ENCODE data around the gene ACTR3C. TPM values are rescaled to one million over a fixed set of nuclear protein-coding genes. Genes with fewer than 3 reads are reported as not detected.

ACTR3C gene
- polyA plus RNA-seq, 1 donor = 1.3 TPM

Other genes starting within 250 kb of the ACTR3C start
- gene LRRC61, start 190 bp downstream of the ACTR3C start, polyA plus RNA-seq (ENCODE audit: insufficient read length) = 11.3 TPM
- 60.4 TPM for gene RARRES2, start 18.1 kb upstream of the ACTR3C start, polyA plus RNA-seq (ENCODE audit: insufficient read length)
- 90.2 TPM for gene REPIN1, start 45.3 kb upstream of the ACTR3C start, polyA plus RNA-seq (ENCODE audit: insufficient read length)
- gene ZNF775, start 55.8 kb upstream of the ACTR3C start, polyA plus RNA-seq (ENCODE audit: insufficient read length) = 9.3 TPM
- gene GIMAP8, start 127.1 kb upstream of the ACTR3C start, polyA plus RNA-seq (ENCODE audit: insufficient read length) = 7.3 TPM
- 9.0 TPM for gene GIMAP7, start 191.3 kb upstream of the ACTR3C start, polyA plus RNA-seq (ENCODE audit: insufficient read length)
- gene GIMAP4, start 243.8 kb upstream of the ACTR3C start, polyA plus RNA-seq (ENCODE audit: insufficient read length) = 18.7 TPM

All from hindlimb muscle (tissue), 1 donor.